HepG2 (cell line): ENCODE results near the gene DCDC1.

Experiments used
- NR2F1 ChIP-seq, 2 experiments: fragments of 450-650 bp in 1 of 2; formaldehyde crosslinking in 1 of 2; IDR thresholded peaks; 2 replicates each; pipeline versions ENCODE4 v1.5.0 to v1.6.1; 2016 to 2020; ENCODE audit warnings: mild to moderate bottlenecking in 1 of 2, missing compliant biosample characterization in 1 of 2, missing genetic modification reagents in 1 of 2, moderate library complexity in 1 of 2
- RXRA ChIP-seq: sonication (generic); formaldehyde crosslinking; IDR thresholded peaks from 2 replicates; pipeline ENCODE4 v1.5.1; 2020; ENCODE audit warnings: missing genetic modification reagents
- ZNF138 ChIP-seq: sonication (generic); formaldehyde crosslinking; IDR thresholded peaks from 2 replicates; pipeline ENCODE4 v1.5.0; 2020; ENCODE audit warnings: mild to moderate bottlenecking, low read depth, missing genetic modification reagents
- TF ChIP-seq, protein P1 (sequence below): fragments of 450-650 bp; IDR thresholded peaks from 2 replicates; pipeline ENCODE4 v1.6.1; 2016
- TF ChIP-seq, protein P2 (sequence below): sonication (generic); formaldehyde crosslinking; IDR thresholded peaks from 2 replicates; pipeline ENCODE4 v1.5.1; 2020; ENCODE audit warnings: missing genetic modification reagents, mild to moderate bottlenecking, borderline replicate concordance
- TF ChIP-seq, protein P3 (sequence below): sonication (generic); formaldehyde crosslinking; IDR thresholded peaks from 2 replicates; pipeline ENCODE4 v1.4.0; 2020; ENCODE audit warnings: missing genetic modification reagents, borderline replicate concordance

GRCh38 chr11:31237819-31238760, 131.4 kb downstream of the DCDC1 start:
- TF ChIP-seq RXRA (CRISPR knock-in tag) (no peak), ZNF138 (CRISPR knock-in tag) (no peak), NR2F1 (CRISPR knock-in tag; IDR thresholded peaks at IDR 0.05) (no peak)
- TF ChIP-seq, protein P1, sequence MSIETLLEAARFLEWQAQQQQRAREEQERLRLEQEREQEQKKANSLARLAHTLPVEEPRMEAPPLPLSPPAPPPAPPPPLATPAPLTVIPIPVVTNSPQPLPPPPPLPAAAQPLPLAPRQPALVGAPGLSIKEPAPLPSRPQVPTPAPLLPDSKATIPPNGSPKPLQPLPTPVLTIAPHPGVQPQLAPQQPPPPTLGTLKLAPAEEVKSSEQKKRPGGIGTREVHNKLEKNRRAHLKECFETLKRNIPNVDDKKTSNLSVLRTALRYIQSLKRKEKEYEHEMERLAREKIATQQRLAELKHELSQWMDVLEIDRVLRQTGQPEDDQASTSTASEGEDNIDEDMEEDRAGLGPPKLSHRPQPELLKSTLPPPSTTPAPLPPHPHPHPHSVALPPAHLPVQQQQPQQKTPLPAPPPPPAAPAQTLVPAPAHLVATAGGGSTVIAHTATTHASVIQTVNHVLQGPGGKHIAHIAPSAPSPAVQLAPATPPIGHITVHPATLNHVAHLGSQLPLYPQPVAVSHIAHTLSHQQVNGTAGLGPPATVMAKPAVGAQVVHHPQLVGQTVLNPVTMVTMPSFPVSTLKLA, result no peak
- TF ChIP-seq, protein P2, sequence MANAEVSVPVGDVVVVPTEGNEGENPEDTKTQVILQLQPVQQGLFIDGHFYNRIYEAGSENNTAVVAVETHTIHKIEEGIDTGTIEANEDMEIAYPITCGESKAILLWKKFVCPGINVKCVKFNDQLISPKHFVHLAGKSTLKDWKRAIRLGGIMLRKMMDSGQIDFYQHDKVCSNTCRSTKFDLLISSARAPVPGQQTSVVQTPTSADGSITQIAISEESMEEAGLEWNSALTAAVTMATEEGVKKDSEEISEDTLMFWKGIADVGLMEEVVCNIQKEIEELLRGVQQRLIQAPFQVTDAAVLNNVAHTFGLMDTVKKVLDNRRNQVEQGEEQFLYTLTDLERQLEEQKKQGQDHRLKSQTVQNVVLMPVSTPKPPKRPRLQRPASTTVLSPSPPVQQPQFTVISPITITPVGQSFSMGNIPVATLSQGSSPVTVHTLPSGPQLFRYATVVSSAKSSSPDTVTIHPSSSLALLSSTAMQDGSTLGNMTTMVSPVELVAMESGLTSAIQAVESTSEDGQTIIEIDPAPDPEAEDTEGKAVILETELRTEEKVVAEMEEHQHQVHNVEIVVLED (CRISPR knock-in tag), result no peak
- TF ChIP-seq, protein P3, sequence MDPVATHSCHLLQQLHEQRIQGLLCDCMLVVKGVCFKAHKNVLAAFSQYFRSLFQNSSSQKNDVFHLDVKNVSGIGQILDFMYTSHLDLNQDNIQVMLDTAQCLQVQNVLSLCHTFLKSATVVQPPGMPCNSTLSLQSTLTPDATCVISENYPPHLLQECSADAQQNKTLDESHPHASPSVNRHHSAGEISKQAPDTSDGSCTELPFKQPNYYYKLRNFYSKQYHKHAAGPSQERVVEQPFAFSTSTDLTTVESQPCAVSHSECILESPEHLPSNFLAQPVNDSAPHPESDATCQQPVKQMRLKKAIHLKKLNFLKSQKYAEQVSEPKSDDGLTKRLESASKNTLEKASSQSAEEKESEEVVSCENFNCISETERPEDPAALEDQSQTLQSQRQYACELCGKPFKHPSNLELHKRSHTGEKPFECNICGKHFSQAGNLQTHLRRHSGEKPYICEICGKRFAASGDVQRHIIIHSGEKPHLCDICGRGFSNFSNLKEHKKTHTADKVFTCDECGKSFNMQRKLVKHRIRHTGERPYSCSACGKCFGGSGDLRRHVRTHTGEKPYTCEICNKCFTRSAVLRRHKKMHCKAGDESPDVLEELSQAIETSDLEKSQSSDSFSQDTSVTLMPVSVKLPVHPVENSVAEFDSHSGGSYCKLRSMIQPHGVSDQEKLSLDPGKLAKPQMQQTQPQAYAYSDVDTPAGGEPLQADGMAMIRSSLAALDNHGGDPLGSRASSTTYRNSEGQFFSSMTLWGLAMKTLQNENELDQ (CRISPR knock-in tag), result no peak
